A549 treated with ZK216348 at 1 μM for 4 hours (cell line): ENCODE measurements around the gene OVCH1. TPM values are rescaled to one million over a fixed set of nuclear protein-coding genes. Genes with fewer than 3 reads are reported as not detected.

ENCODE experiments used
- total RNA-seq: library from RNA; stranded (reverse); fragments of 200-300 nt; extraction: Qiagen RNA extraction; gene quantifications from 5 replicates; pipeline ENCODE4 v1.2.3, GENCODE V29; 2022; ENCODE audit warnings: low read depth

The OVCH1 gene, protein sequence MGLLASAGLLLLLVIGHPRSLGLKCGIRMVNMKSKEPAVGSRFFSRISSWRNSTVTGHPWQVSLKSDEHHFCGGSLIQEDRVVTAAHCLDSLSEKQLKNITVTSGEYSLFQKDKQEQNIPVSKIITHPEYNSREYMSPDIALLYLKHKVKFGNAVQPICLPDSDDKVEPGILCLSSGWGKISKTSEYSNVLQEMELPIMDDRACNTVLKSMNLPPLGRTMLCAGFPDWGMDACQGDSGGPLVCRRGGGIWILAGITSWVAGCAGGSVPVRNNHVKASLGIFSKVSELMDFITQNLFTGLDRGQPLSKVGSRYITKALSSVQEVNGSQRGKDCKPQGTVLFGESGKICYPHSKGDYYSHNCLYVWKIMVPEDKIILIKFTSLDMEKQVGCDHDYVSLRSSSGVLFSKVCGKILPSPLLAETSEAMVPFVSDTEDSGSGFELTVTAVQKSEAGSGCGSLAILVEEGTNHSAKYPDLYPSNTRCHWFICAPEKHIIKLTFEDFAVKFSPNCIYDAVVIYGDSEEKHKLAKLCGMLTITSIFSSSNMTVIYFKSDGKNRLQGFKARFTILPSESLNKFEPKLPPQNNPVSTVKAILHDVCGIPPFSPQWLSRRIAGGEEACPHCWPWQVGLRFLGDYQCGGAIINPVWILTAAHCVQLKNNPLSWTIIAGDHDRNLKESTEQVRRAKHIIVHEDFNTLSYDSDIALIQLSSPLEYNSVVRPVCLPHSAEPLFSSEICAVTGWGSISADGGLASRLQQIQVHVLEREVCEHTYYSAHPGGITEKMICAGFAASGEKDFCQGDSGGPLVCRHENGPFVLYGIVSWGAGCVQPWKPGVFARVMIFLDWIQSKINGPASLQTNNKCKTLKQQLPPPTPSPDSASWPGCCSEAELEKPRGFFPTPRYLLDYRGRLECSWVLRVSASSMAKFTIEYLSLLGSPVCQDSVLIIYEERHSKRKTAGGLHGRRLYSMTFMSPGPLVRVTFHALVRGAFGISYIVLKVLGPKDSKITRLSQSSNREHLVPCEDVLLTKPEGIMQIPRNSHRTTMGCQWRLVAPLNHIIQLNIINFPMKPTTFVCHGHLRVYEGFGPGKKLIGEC
- total RNA-seq, result not detected in 5 replicates

DNA sequence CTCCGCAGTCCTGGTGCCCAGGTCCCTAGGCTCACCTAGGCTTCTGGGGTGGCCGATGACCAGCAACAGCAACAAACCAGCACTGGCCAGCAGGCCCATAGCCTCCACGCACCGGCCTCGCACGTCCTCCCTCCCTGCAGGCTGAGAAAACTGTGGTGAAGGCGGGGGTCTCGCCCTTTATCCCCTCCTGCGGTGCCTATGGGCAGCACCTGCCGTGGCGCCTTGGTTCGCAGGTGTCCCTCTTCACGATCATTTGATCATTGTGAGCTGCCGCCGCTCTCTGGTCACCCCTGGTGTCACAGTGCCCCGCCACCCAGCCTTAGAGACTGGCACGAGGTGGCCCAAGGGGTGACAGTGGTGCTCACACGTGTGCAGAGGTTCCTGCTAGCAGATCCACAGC lies at the start of gene OVCH1:
OVCH1 (minus strand) TSS at position 99 of the 400 bp plus-strand sequence; CDS start at position 99, 0 bp downstream.

GRCh38 chr12:29380536-29381523 lies 116.7 kb downstream of the OVCH1 start, which contains the start of gene ERGIC2:
TSS of gene ERGIC2 (minus strand) at chr12:29381172. CDS start at chr12:29371633, 9,539 bp downstream.

Other genes starting within 250 kb of the OVCH1 start
- 48.8 to 96.3 TPM (median 65.5 TPM) in 5 replicates for gene ERGIC2, start 116.5 kb downstream of the OVCH1 start, total RNA-seq